HG02852 (cell line): ENCODE data around the gene ADCY6.
"Not testable (repeated sequence)": the region's sequence is repeated elsewhere in the genome, so short reads cannot be mapped to it uniquely, and the experiment has no call there.

Source experiments
- ATAC-seq: cut with Tn5 transposase; IDR thresholded peaks from one replicate; pipeline ENCODE4 v1.9.1; 2021; ENCODE audit warnings: mild to moderate bottlenecking, moderate library complexity; ENCODE audit not compliant: unreplicated experiment

Gene ADCY6

DNA sequence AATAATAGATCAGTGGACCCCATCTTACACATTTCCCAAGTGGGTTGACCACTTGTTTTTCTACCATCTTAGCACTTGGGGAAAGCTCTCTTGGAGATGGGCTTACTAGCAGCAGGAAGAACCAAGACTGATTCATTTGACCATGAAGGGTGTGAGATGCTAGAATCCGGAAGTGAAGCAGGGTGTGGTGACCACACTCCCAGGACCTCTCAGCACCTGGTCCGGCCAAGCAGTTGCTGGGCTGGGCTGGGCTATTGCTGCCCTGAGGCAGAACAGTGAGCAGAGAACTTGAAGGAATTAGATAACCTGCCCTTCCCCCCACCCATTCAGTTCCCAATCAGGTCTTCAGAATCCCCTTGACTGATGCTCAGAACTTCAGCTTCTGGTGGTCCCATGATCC, 24.4 kb downstream of the ADCY6 start:
- no peak for ATAC-seq

DNA sequence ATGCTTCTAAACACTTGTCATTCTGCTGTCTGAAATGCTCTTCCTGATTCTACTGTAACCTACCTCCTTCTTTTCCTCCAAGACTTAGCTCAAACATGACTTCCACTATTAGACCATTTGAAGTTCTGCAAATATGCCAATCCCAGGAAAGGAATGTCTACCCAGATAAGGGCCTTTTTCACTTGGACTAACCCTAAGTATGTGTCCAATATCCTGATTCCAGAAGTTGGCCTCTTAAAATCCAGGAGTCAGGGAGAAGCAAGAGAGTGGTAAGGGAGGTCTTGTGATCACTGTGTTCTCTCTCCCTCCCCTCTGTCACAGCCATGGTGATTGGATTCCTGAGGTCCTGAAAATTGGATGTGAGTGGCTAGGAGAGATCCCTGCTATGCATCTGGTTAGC, 30.2 kb downstream of the ADCY6 start:
- ATAC-seq: no peak

DNA sequence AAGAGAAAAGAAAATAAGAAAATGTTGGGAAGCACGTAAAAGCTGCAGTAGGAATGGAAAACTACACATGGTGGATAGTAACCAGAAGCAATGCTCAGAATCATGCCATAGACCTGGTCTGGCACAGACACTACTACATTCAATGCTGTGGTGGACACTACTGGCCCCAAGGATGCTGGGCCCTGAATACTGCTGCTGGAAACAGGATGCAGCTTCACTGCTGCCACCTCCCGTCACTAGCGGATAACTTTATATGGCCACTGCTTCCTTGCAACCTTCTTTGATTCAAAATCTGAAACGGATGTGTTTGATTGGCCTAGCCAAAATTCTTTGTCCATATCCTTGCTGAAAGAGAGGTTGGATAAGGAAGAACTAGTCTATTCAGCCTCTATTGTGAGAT, 30.7 kb downstream of the ADCY6 start:
- ATAC-seq: no peak

DNA sequence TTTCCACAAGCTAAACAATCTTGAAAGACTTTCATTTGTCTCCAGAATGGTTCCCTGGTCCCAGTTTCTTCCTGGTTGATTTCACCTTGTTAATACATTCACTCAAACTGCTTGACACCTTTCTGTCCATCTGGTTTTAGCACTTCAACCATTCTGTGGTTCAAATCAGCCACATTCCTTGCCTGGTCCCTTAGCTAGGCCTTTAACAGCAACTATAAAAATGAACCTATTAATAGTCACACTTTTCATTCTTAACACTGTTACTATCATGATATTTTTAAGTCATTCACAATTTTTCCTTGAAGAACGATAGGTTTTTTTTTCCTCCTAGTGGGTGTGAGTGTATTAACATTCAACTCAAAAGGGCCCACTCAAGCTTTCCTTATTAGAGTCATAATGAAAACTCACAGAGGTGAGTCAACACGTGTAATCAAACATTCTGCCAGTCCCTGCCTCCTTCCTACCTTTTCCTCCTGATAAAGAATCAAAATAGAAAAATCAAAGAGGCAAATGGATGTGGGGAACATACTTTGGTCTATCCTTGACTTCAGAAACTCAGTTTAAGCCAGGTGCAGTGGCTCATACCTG, 38.0 kb downstream of the ADCY6 start:
- no peak for ATAC-seq

DNA sequence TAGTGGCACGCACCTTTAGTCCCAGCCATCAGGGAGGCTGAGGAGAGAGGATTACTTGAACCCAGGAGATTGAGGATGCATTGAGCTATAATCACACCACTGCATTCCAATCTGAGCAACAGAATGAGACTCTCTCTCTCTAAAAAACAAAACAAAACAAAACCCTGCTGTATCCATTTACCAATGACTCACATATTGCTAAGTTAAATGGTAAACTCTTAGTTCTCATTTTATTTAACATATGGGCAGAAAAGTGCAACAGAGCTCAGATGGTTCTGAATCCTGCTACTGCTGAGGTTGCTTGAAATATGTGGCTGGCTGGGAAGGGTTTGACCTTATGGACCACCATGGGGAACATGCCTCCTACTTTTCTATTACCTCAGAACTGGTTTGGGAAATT, 38.7 kb downstream of the ADCY6 start:
- ATAC-seq: no peak

DNA sequence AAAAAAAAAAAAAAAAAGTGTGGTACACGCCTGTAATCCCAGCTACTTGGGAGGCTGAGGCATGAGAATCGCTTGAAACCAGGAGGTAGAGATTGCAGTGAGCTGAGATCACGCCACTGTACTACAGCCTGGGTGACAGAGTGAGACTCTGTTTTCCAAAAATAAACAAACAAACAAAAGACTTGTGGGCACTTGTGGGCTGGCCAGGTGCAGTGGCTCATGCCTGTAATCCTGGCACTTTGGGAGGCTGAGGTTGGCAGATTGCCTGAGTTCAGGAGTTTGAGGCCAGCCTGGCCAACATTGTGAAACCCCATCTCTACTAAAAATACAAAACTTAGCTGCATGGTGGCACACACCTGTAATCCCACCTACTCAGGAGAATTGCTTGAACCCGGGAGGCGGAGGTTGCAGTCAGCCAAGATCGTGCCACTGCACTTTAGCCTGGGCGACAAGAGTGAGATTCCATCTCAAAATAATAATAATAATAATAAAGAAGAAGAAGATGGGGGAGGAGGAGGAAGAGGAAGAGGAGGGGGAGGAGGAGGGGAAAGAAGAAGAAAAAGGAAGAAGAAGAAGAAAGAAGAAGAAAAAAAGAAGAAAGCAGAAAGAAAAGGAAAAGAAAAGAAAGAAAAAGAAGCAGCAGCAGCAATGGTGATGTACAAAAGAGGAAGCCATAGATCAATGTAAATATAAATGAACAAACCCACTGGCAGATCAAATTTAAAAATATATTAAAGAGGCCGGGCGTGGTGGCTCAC, 44.5 kb downstream of the ADCY6 start:
- ATAC-seq: no peak

DNA sequence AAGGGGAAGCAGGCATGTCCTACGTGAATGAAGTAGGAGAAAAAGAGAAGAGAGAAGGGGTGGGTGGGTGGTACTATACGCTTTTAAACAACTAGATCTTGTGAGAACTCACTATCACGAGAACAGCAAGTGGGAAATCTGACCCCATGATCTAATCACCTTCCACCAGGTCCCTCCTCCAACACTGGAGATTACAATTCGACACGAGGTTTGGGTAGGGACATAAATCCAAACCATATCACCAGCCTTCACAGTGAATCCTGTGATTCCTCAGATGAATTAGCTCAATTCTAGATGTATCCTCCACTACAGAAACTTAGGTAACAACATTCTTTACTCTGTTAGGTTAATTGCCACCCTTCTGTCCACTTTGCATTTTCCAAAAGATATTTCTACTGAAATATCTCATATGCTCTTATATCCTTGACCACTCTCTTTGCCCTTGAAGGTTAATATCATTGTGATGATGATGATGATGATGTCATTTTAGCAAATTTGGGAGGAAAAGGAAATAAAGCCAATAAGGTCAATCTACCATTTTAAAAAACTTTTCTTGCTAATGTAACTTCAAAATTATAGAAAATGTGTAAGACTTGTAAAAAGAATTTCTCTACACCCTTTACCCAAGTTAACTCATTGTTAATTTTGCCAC, 49.1 kb downstream of the ADCY6 start:
- ATAC-seq: no peak

DNA sequence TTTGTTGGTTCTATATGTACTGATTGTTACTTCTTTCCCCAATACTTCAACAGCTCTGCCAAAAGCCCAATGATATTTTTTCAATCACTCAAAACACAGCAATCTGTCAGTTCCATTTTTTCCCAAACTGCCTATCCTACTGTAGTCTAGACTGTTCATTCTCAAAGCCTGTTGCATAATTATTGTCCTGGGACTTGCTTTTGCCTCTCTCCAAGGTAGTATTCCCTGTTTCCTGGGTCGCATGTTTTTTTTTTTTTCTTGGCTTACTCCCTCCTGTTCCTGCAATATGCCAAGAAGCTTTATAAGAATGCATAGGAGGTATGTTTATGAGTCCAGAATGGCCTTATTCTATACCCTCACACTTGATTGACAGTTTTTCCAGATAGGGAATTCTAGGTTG, 52.4 kb downstream of the ADCY6 start:
- no peak for ATAC-seq

DNA sequence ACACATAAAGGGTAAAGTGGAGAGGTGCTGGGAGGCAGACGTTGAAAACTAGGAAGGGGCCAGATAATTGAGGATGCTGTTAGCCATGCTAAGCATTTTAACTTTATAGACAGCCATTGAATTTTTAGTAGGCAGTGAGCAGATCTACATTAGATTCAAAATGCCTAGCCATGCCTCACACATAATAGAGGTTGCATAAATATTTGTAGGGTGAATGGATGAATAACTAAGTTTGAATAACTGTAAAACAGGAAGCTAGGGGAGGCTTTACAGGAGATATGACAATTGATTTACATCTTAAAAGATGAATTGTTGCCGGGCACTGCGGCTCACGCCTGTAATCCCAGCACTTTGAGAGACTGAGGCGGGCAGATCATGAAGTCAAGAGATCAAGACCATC, 60.1 kb downstream of the ADCY6 start:
- no peak for ATAC-seq

DNA sequence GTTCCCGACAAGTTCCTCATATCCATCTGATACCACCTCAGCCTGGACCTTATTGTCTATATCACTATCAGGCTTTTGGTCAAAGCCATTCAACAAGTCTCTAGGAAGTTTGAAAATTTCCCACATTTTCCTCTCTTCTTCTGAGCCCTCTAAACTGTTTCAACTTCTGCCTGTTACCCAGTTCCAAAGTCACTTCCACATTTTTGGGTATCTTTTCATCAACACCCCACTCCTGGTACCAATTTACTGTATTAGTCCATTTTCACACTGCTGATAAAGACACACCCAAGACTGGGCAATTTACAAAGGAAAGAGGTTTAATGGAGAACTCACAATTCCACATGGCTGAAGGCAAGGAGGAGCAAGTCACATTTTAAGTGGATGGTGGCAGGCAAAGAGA, 68.2 kb downstream of the ADCY6 start:
- not testable (repeated sequence) for ATAC-seq

DNA sequence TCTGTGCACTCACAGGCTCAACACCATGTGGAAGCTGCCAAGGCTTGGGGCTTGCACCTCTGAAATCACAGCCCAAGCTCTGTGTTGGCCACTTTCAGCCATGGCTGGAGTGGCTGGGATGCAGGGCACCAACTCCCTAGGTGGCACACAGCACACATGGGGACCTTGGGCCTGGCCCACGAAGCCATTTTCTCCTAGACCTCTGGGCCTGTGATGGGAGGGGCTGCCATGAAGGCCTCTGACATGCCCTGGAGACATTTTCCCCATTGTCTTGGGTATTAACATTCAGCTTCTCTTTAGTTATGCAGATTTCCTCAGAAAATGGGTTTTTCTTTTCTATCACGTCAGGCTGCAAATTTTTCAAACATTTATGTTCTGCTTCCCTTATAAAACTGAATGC, 68.7 kb downstream of the ADCY6 start:
- not testable (repeated sequence) for ATAC-seq

DNA sequence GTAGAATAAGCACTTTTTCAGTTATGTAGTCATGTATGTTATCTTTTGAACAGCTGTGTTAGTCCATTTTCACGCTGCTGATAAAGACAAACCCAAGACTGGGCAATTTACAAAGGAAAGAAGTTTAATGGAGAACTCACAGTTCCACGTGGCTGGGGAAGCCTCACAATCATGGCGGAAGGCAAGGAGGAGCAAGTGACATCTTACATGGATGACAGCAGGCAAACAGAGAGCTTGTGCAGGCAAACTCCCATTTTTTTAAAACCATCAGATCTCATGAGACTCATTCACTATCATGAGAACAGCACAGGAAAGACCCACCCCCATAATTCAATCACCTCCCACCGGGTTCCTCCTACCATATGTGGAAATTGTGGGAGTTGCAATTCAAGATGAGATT, 69.9 kb downstream of the ADCY6 start:
- ATAC-seq: not testable (repeated sequence)

DNA sequence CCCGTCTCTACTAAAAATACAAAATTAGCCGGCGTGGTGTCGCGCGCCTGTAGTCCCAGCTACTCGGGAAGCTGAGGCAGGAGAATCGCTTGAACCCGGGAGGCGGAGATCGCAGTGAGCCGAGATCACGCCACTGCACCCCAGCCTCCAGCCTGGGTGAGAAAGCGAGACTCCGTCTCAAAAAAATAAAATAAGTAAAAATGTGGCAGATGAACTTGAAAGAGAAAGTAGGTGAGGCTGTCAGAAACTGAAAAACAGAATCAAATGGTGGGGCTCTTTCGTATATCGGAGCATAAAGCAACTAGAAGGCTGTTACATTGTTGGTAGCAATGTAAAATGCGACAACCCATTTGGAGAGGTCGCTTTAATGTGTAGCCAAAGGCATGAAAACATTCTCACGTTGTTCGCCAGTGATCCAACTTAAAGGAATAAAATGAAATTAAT, 71.6 kb downstream of the ADCY6 start:
- peak; percentile 10 for ATAC-seq

DNA sequence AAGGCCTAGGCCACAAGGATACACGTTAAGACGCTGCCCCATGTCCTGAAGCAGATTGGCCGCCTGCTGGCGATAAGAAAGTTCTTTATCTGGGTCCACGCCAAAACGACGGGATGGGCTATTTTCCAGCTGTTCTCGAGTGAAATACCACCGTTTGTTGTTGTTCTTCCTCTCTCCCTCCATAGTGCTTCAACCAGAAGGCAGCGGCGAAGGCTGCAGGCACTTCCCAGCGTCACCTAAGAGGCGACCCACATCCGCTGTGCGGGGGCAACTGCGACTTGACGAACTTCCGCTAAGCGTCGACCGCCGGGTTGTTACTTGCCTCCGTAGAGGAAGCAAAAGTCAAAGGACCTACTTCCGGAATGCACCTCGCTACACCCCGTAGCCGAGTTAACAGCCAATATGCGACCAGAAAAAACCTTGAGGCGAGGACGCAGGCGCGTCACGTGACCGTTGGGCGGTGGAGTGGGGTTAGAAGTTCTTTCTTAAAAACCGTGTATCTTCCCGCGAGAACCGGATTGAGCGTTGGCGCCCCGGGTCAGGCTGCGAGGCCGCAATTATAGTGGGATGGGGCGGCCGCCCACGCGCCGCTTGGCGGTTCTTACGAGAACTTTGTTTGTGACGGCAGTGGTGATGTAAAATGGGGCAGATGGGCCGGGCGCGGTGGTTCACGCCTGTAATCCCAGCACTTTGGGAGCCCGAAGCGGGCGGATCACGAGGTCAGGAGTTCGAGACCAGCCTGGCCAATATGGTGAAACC, 72.2 kb downstream of the ADCY6 start, which contains the start of gene CCNT1:
Gene CCNT1, minus strand, starts transcription at position 215 of the 759 bp plus-strand sequence. Its CDS starts 32 bp downstream, at position 183.
- peak; percentile 97 for ATAC-seq
